Loucy (cell line): ENCODE results near the gene CACNA2D3.

ENCODE experiments used
- EZH2phosphoT487 ChIP-seq: fragments of 200-600 bp; IDR thresholded peaks from 2 replicates; pipeline ENCODE4 v1.6.1; 2018; ENCODE audit warnings: antibody characterized with exemption, mild to moderate bottlenecking, moderate library complexity, borderline replicate concordance
- TF ChIP-seq, protein P1 (sequence below): fragments of 200-600 bp; sonication (generic); conservative IDR thresholded peaks from 2 replicates; pipeline ENCODE4 v1.5.1; 2014; ENCODE audit warnings: mild to moderate bottlenecking, antibody characterized with exemption, low read length

DNA sequence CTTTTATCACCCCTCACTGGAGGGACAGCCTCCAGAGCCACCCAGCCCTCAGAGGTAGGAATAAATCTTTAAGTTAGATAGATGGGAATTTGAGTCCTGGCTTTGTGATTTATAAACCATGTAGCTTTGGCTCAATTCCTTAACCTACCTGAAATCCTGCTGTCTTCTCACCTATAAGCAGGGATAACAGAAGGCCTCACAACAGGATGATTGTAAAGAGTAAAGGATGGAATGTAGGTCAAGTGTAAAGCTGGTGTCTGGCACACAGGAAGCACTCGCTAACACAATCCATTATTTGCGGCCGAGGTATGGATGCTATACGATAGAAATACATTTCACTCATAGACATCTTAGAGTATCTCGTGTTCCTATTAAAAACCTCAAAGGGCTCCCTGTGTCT lies 968.4 kb downstream of the CACNA2D3 start:
- TF ChIP-seq EZH2phosphoT487 = no peak
- TF ChIP-seq, protein P1, sequence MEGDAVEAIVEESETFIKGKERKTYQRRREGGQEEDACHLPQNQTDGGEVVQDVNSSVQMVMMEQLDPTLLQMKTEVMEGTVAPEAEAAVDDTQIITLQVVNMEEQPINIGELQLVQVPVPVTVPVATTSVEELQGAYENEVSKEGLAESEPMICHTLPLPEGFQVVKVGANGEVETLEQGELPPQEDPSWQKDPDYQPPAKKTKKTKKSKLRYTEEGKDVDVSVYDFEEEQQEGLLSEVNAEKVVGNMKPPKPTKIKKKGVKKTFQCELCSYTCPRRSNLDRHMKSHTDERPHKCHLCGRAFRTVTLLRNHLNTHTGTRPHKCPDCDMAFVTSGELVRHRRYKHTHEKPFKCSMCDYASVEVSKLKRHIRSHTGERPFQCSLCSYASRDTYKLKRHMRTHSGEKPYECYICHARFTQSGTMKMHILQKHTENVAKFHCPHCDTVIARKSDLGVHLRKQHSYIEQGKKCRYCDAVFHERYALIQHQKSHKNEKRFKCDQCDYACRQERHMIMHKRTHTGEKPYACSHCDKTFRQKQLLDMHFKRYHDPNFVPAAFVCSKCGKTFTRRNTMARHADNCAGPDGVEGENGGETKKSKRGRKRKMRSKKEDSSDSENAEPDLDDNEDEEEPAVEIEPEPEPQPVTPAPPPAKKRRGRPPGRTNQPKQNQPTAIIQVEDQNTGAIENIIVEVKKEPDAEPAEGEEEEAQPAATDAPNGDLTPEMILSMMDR = no peak
